GM12892 (cell line): ENCODE results near the gene HID1.
"Not testable (repeated sequence)": the region's sequence is repeated elsewhere in the genome, so short reads cannot be mapped to it uniquely, and the experiment has no call there.

ENCODE experiments used
- DNase-seq: peaks from one replicate; pipeline ENCODE4 v3.0.0; 2011; ENCODE audit not compliant: insufficient read length
- FAIRE-seq: peaks from 2 replicates; lab custom pipeline; 2011; peaks lifted over from hg19 to GRCh38; lab: Jason Lieb, UNC
- POLR2A ChIP-seq: IDR thresholded peaks from 2 replicates; pipeline ENCODE4 v1.6.1; 2011; ENCODE audit warnings: low read depth, low read length, control low read depth
- POLR2AphosphoS5 ChIP-seq: IDR thresholded peaks from 2 replicates; pipeline ENCODE4 v1.6.1; 2011; ENCODE audit warnings: low read depth, low read length, control low read depth
- TAF1 ChIP-seq: IDR thresholded peaks from 2 replicates; pipeline ENCODE4 v1.6.1; 2011; ENCODE audit warnings: low read depth, mild to moderate bottlenecking, control low read depth, low read length, borderline replicate concordance

Gene HID1

GRCh38 chr17:74907012-74907411 lies 65.5 kb downstream of the HID1 start:
- no peak for DNase-seq
- FAIRE-seq = no peak
- TF ChIP-seq POLR2A = no peak

GRCh38 chr17:74906214-74906793 lies 66.3 kb downstream of the HID1 start:
- not testable (repeated sequence) for DNase-seq, FAIRE-seq

DNA sequence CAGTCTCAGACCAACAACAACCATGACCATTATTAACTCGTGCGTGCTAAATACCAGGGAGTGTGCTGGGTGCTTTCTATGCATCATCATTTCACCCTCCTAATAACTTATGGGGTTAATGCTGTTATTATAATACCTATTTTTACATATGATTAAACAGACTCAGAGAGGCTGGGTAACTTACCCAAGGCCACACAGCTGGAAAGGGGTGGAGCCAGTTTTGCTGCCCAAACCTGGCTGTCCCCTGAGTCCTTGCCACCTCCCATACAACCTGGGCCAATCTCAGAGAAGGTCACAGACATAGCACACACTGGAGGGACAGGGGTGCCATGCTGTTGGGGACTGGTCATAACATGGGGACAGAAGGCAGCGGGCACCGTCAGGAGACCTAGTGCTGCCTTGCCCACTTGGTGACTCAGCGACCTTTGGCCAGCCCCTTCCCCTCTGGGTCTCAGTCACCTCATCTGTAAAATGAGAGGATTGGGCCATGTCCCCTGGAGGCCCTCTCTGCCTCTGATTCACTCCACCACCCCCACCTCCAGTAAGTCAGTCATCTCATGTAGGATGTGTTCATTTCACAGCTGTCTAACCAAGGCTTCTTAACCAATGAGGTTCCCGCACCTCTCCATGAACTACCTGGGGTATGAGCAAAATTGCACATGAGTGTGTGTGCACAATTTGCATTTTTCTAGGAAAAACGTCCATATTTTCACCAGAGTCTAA lies 67.7 kb downstream of the HID1 start:
- no peak for TF ChIP-seq TAF1
- TF ChIP-seq POLR2A = no peak
- no peak for TF ChIP-seq POLR2AphosphoS5
- FAIRE-seq = no peak
- DNase-seq = no peak

DNA sequence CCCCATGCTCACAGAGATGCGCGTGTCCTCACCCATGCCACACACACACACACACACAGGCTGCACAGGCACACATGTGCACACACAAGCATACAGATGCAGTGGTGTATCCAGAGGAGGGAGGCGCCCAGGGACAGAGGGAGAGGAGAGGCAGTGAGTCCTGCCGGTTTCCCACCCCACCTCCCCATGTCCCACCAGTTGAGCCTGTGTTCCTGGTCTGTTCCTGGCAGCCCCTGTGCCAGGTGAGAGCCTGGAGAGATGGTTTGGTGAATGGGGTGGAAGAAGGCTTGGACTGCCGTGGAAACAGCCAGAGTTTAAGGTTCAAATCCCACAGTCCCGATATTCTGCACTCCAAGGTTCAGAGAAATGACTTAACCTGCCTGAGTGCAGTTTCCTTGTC lies 68.9 kb downstream of the HID1 start:
- DNase-seq (no peak), FAIRE-seq (no peak)
- TF ChIP-seq POLR2AphosphoS5 (no peak), TAF1 (no peak), POLR2A (no peak)

GRCh38 chr17:74903034-74903433 lies 69.5 kb downstream of the HID1 start:
- no peak for FAIRE-seq
- TF ChIP-seq TAF1 (no peak), POLR2AphosphoS5 (no peak), POLR2A (no peak)
- DNase-seq = no peak

- DNase-seq (no peak), FAIRE-seq (no peak)
- no peak for TF ChIP-seq TAF1
- TF ChIP-seq POLR2AphosphoS5 = no peak
- TF ChIP-seq POLR2A = no peak
Observed at GRCh38 chr17:74901353-74902135, 71.0 kb downstream of the HID1 start.
